ENCODE data around the gene EDAR. TPM values are rescaled to one million over a fixed set of nuclear protein-coding genes. Genes with fewer than 3 reads are reported as not detected.

The EDAR gene
- total and polyA plus RNA-seq, 11 donors: 0.01 to 0.20 (median 0.16) TPM; not detected in 8

DNA sequence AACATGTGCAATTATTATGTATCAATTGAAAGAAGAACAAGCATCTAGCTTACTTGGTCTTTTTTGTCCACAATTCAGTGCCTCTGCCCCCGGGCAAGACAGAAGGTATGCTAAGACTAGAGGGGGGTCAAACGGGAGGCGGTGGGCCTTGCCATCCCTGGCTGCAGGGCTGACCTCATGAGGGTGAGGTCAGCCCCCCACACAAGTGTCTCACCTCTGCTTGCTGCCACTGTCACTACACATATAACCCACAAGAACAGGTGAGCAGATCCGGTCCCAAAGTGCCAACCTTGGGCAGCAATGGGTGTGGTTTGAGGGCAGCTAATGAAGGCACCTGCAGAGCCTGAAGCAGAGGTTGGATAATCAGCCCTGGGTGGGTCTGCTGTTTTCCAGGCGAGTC, 71.5 kb downstream of the EDAR start:
- WGBS, 4 donors: 87 to 96% (median 90%) methylated on average over 4 to 5 of the region's 5 CpGs
- DNase-seq (no peak), ATAC-seq (no peak)
- Histone ChIP-seq H3K4me1 (no peaks in the 10 kb centered on the region), H3K36me3 (no peaks in the 10 kb centered on the region), H3K9me3 (no peaks in the 10 kb centered on the region), H3K27me3 (no peaks in the 10 kb centered on the region), H3K27ac (no peak overlapping the region), H3K4me3 (no peak overlapping the region)
- intact Hi-C loops (cut with DNase I): no loop called here
- TF ChIP-seq, protein P1, sequence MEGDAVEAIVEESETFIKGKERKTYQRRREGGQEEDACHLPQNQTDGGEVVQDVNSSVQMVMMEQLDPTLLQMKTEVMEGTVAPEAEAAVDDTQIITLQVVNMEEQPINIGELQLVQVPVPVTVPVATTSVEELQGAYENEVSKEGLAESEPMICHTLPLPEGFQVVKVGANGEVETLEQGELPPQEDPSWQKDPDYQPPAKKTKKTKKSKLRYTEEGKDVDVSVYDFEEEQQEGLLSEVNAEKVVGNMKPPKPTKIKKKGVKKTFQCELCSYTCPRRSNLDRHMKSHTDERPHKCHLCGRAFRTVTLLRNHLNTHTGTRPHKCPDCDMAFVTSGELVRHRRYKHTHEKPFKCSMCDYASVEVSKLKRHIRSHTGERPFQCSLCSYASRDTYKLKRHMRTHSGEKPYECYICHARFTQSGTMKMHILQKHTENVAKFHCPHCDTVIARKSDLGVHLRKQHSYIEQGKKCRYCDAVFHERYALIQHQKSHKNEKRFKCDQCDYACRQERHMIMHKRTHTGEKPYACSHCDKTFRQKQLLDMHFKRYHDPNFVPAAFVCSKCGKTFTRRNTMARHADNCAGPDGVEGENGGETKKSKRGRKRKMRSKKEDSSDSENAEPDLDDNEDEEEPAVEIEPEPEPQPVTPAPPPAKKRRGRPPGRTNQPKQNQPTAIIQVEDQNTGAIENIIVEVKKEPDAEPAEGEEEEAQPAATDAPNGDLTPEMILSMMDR (IDR thresholded peaks at IDR 0.05): no peak
- no peak for TF ChIP-seq POLR2A (IDR thresholded peaks at IDR 0.05)

GRCh38 chr2:108916796-108917421, 72.1 kb downstream of the EDAR start:
- TF ChIP-seq, protein P1 (IDR thresholded peaks at IDR 0.05): no peak
- TF ChIP-seq POLR2A (IDR thresholded peaks at IDR 0.05): no peak
- Histone ChIP-seq H3K36me3 (no peaks in the 10 kb centered on the region), H3K9me3 (no peaks in the 10 kb centered on the region), H3K4me1 (no peaks in the 10 kb centered on the region), H3K27ac (no peak overlapping the region), H3K4me3 (no peak overlapping the region), H3K27me3 (no peaks in the 10 kb centered on the region)
- 53 to 65% (median 59%) methylated on average over 14 of the region's 14 CpGs for WGBS, 4 donors
- intact Hi-C loops (cut with DNase I): no loop called here
- ATAC-seq: no peak
- no peak for DNase-seq

DNA sequence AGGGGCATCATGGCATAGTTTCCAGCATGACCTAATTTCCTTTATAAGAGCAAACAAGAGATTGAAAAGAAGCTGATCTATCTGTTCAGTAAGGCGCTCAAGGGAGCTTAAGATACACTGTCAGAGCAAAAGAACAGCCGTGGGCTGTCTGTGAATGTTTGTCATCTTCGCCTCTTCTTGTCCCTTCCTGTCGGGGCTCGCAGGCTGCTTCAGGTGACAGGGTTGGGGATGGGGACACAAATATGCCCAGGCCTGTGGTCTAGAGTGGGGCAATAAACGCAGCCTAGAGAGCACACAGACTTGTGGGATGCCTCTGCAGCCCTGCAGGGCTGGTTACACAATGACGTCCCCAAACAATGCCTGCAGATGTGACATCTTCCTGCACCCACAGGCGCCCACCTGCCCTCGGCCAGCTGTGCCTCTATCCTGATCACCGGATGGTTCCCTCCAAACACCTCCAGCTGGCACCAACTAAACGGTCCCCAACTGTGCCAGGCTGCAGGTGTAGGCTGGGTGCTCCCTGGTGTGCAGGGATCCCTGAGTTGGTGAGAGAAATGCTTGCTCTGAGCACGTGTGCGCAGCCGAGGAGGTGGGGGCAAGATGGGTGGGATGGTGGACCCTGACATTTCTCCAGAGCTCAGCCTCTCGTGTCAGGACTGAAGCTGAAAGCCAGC, 72.8 kb downstream of the EDAR start:
- no peak for TF ChIP-seq POLR2A (IDR thresholded peaks at IDR 0.05)
- TF ChIP-seq, protein P1 (IDR thresholded peaks at IDR 0.05): no peak
- Histone ChIP-seq H3K27me3 (no peaks in the 10 kb centered on the region), H3K27ac (no peak overlapping the region), H3K4me1 (no peaks in the 10 kb centered on the region), H3K36me3 (no peaks in the 10 kb centered on the region), H3K4me3 (no peak overlapping the region), H3K9me3 (no peaks in the 10 kb centered on the region)
- intact Hi-C loops (cut with DNase I): no loop called here
- ATAC-seq: peak in 1 of 4 donors; percentile 11
- no peak for DNase-seq
- 77 to 80% (median 79%) methylated on average over 15 of the region's 15 CpGs for WGBS, 4 donors

- DNase-seq: no peak
- Histone ChIP-seq H3K36me3 (no peaks in the 10 kb centered on the region), H3K27me3 (no peaks in the 10 kb centered on the region), H3K4me3 (no peak overlapping the region), H3K4me1 (no peaks in the 10 kb centered on the region), H3K9me3 (no peaks in the 10 kb centered on the region), H3K27ac (no peak overlapping the region)
- intact Hi-C loops (cut with DNase I): no loop called here
- ATAC-seq: no peak
- TF ChIP-seq, protein P1 (IDR thresholded peaks at IDR 0.05): no peak
- no peak for TF ChIP-seq POLR2A (IDR thresholded peaks at IDR 0.05)
- WGBS, 4 donors: 84 to 93% (median 90%) methylated on average over 5 of the region's 5 CpGs
Observed at GRCh38 chr2:108912629-108912902, 76.5 kb downstream of the EDAR start.
